WI38 (cell line): ENCODE measurements around the gene FEM1C.

ENCODE experiments used
- H3K4me3 ChIP-seq: 2 replicates; pipeline ENCODE4 v1.5.1; 2011; ENCODE audit warnings: low read depth, mild to moderate bottlenecking, control low read depth, low read length
- TF ChIP-seq, protein P1 (sequence below): IDR thresholded peaks from 2 replicates; pipeline ENCODE4 v1.5.1; 2012; ENCODE audit warnings: low read depth, mild to moderate bottlenecking, control low read depth, low read length

FEM1C gene

DNA sequence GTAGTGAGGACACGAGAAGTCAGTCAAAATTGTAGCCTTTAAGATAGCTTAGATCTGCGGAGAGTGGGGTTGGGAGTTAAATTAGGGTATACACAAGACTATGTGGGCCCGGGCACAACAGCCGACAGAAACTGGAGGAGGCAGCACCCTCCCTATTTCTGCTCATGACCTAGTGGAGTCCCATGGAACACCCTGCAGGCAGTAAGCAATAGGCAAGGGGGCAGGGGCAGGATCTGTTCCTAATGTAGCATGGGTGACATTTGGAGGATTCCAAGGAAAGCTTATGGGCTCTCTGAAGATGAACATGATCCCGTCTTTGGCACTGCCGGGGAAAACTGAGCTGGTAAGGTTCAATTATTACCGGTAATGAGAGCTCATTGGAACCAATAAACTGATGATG is 67.0 kb downstream of the FEM1C start:
- TF ChIP-seq, protein P1, sequence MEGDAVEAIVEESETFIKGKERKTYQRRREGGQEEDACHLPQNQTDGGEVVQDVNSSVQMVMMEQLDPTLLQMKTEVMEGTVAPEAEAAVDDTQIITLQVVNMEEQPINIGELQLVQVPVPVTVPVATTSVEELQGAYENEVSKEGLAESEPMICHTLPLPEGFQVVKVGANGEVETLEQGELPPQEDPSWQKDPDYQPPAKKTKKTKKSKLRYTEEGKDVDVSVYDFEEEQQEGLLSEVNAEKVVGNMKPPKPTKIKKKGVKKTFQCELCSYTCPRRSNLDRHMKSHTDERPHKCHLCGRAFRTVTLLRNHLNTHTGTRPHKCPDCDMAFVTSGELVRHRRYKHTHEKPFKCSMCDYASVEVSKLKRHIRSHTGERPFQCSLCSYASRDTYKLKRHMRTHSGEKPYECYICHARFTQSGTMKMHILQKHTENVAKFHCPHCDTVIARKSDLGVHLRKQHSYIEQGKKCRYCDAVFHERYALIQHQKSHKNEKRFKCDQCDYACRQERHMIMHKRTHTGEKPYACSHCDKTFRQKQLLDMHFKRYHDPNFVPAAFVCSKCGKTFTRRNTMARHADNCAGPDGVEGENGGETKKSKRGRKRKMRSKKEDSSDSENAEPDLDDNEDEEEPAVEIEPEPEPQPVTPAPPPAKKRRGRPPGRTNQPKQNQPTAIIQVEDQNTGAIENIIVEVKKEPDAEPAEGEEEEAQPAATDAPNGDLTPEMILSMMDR, result no peak
- no peak overlapping the region for H3K4me3 ChIP-seq

DNA sequence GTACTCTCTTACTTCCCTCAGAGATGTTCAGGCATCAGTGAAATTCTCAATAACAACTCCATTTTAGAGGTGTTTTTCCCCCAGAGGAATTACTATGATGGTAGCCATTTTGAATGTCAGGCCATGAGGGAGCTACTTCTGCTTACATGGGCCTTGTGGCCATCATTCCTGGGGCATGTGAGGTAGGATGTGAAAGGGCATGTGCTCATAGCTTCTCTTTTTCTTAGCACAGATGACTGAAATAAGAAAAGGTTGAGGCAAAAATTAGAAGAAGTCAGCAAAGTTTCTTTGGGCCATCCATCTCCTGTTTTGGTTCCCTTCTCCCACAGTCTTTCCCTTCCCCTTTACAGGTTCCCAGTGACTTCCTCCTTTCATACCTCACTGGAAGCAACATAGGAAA is 68.8 kb downstream of the FEM1C start:
- H3K4me3 ChIP-seq, result no peak overlapping the region
- TF ChIP-seq, protein P1, result no peak

DNA sequence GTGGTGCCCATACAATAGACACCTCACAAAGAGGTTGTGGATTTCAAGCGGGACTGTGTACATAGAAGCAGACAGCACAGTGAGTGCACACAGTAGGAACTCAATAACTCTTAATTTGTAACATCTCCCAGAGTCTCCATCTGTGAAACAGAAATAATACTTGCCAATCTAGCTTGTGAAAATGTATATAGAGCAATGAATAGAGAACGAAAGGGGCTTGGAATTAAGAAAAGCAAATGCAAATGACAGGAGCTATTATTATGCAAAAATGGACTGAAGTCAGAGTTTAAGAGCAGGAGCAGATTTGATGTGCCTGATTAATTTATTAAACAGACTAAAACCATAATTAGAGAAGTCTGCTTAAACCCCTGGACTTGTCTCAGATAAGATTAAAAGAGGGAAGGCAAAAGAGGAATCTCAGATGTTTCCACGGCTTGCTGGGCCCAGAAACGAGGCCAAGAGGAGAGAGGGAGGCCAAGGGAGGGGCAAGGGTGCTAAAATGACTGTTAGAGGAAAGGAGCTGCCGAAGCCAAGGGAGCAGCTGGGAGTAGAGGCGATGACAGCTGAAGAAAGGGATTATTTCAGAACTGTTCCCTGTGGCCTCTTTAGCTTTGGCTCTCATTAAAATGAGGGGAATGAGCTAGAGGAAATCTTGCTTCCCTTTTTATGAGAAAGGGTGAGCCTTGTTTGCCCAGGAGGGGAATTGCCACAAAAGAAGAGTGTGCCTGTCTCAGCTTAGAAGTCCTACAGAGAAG is 72.1 kb downstream of the FEM1C start:
- TF ChIP-seq, protein P1, result no peak
- no peak overlapping the region for H3K4me3 ChIP-seq

DNA sequence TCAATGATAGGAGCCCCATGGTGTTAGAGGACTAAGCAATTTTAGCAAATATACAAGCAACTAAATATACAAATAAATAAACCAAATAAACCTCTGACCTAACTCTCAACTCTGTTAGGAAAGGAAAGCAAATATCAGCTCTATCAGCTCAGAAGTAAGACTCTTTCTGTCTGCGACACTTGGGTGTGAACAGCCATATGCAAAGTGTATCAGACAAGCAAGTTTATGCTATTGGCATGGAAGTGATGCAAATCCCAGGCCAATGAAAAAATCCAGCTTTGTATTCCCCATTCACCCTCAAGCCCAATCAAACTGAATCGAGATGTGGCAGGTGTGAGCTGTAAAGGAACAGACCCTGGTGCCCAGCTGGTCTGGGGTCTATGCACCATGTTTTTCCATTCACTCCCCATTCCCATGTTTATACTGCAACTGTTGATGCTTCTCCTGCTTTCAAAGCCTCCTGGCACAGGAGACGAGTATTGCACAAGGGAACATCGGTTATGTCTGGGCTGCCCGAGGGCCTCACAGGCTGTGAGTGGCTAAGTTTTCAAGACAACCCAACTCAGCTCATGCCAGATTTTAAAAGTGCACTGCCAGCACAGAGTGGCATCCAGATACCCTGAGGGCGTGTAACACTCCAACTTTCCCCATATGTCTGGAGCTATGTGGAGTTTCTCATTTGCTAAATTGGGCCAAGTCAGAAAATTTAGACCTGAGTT is 73.1 kb downstream of the FEM1C start:
- TF ChIP-seq, protein P1, result no peak
- H3K4me3 ChIP-seq, result no peak overlapping the region

DNA sequence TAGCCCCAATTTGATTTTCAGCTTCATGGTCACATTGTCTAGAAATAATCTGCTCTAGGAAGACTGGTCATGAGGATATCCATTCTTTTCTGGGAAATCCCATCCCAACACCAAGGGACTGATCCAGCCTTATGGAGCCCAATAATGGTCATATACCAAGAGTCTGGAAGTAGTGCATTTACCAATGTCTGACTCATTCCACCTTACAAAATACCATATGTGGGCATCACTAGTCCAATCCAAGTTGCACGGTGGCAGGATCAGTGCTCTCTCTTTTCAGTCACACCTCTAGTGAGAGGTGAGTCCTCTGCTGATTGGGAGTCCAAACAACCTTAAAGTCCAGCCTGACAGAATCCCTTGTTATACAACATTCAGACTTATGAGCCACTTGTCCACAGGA is 73.7 kb downstream of the FEM1C start:
- TF ChIP-seq, protein P1, result no peak
- H3K4me3 ChIP-seq, result no peak overlapping the region
